WTC11 (cell line): ENCODE data around the gene MEPCE.

Experiments used
- ATF2 ChIP-seq: sonication (generic); formaldehyde crosslinking; IDR thresholded peaks from 2 replicates; pipeline ENCODE4 v1.8.1; 2022; ENCODE audit warnings: low read depth, missing genetic modification reagents, borderline replicate concordance
- ATF3 ChIP-seq: sonication (generic); formaldehyde crosslinking; conservative IDR thresholded peaks from 2 replicates; pipeline ENCODE4 v1.8.1; 2022; ENCODE audit warnings: mild to moderate bottlenecking, missing genetic modification reagents
- ATF6 ChIP-seq: sonication (generic); formaldehyde crosslinking; IDR thresholded peaks from 2 replicates; pipeline ENCODE4 v1.8.1; 2023; ENCODE audit warnings: mild to moderate bottlenecking, missing genetic modification reagents
- CREB1 ChIP-seq: sonication (generic); formaldehyde crosslinking; IDR thresholded peaks from 2 replicates; pipeline ENCODE4 v1.8.0; 2023; ENCODE audit warnings: mild to moderate bottlenecking, missing genetic modification reagents
- CTCF ChIP-seq: fragments of 200-600 bp; IDR thresholded peaks from 2 replicates; pipeline ENCODE4 v1.8.0; 2022; ENCODE audit warnings: antibody characterized with exemption
- E2F5 ChIP-seq: sonication (generic); formaldehyde crosslinking; IDR thresholded peaks from 2 replicates; pipeline ENCODE4 v1.8.1; 2022; ENCODE audit warnings: mild to moderate bottlenecking, moderate library complexity, missing genetic modification reagents
- HMGA2 ChIP-seq: fragments of 250-450 bp; sonication (Bioruptor Pico); IDR thresholded peaks from 2 replicates; pipeline ENCODE4 v1.4.0; 2021; ENCODE audit warnings: mild to moderate bottlenecking, moderate library complexity
- JUN ChIP-seq: sonication (generic); formaldehyde crosslinking; IDR thresholded peaks from 2 replicates; pipeline ENCODE4 v1.8.0; 2023; ENCODE audit warnings: mild to moderate bottlenecking, missing genetic modification reagents
- RELA ChIP-seq: sonication (generic); formaldehyde crosslinking; IDR thresholded peaks from 2 replicates; pipeline ENCODE4 v1.8.1; 2022; ENCODE audit warnings: missing genetic modification reagents, mild to moderate bottlenecking, borderline replicate concordance
- USF2 ChIP-seq: sonication (generic); formaldehyde crosslinking; IDR thresholded peaks from 2 replicates; pipeline ENCODE4 v1.8.1; 2023; ENCODE audit warnings: mild to moderate bottlenecking, missing genetic modification reagents, moderate library complexity
- ZNF263 ChIP-seq: sonication (generic); formaldehyde crosslinking; IDR thresholded peaks from 2 replicates; pipeline ENCODE4 v1.8.1; 2022; ENCODE audit warnings: low read depth, mild to moderate bottlenecking, moderate library complexity, missing genetic modification reagents
- ZNF317 ChIP-seq: sonication (generic); formaldehyde crosslinking; IDR thresholded peaks from 2 replicates; pipeline ENCODE4 v1.8.1; 2023; ENCODE audit warnings: low read depth, mild to moderate bottlenecking, moderate library complexity, missing genetic modification reagents, borderline replicate concordance

GRCh38 chr7:100384628-100385294 lies 44.9 kb upstream of the MEPCE start:
- no peak for TF ChIP-seq CREB1
- TF ChIP-seq CTCF, result no peak
- TF ChIP-seq USF2, result no peak
- no peak for TF ChIP-seq ATF2 (CRISPR knock-in tag)
- no peak for TF ChIP-seq HMGA2 (CRISPR knock-in tag)
- no peak for TF ChIP-seq ATF6 (CRISPR knock-in tag)
- TF ChIP-seq E2F5, result no peak
- no peak for TF ChIP-seq ATF3 (CRISPR knock-in tag)
- no peak for TF ChIP-seq JUN (CRISPR knock-in tag)
- TF ChIP-seq ZNF263, result no peak
- TF ChIP-seq RELA, result no peak
- no peak for TF ChIP-seq ZNF317 (CRISPR knock-in tag)
